Breast epithelium (tissue), 4 donors: ENCODE results near the gene CELA1. TPM values are rescaled to one million over a fixed set of nuclear protein-coding genes. Genes with fewer than 3 reads are reported as not detected.

Source experiments
- DNase-seq, 2 donors: peaks; one replicate each; pipeline ENCODE4 v3.0.0-alpha.2; 2019; ENCODE audit warnings: low spot score in 2 of 2
- H3K27ac ChIP-seq, 2 donors: fragments of 200-600 bp; sonication (generic) in 1 of 2; one replicate each; pipeline ENCODE4 v1.5.1; 2016 to 2019; ENCODE audit warnings: mild to moderate bottlenecking in 1 of 2
- H3K27me3 ChIP-seq, 2 donors: fragments of 200-600 bp; sonication (generic) in 1 of 2; one replicate each; pipeline versions ENCODE4 v1.5.1 to v1.6.0; 2017 to 2019; ENCODE audit warnings: control low read depth in 1 of 2, mild to moderate bottlenecking in 1 of 2
- H3K36me3 ChIP-seq: fragments of 200-600 bp; one replicate; pipeline ENCODE4 v1.5.1; 2019
- H3K4me1 ChIP-seq, 2 donors: fragments of 200-600 bp; sonication (generic); one replicate each; pipeline ENCODE4 v1.5.1; 2016 to 2019; ENCODE audit warnings: control low read depth in 1 of 2
- H3K4me3 ChIP-seq, 3 donors: fragments of 200-600 bp; sonication (generic); 1 replicate in 2 of 3; 2 replicates in 1 of 3; pipeline ENCODE4 v1.5.1; 2016 to 2019; ENCODE audit warnings: mild to moderate bottlenecking in 3 of 3, moderate library complexity in 2 of 3
- H3K9me3 ChIP-seq, 2 donors: fragments of 200-600 bp; sonication (generic) in 1 of 2; one replicate each; pipeline ENCODE4 v1.5.1; 2016 to 2019; ENCODE audit warnings: control low read depth in 1 of 2
- POLR2A ChIP-seq: fragments of 450-650 bp; IDR thresholded peaks from one replicate; pipeline ENCODE4 v1.6.1; 2016; ENCODE audit warnings: antibody characterized with exemption, mild to moderate bottlenecking, moderate library complexity
- POLR2AphosphoS5 ChIP-seq, 3 donors: sonication (generic); formaldehyde crosslinking; IDR thresholded peaks; one replicate each; pipeline ENCODE4 v1.6.1; 2017; ENCODE audit warnings: antibody characterized with exemption in 3 of 3
- intact Hi-C: fragments of 100-400 bp; cut with DNase I; formaldehyde crosslinking; loops from one replicate; pipeline ENCODE4 v1.15.1; 2023; ENCODE audit warnings: low total_unique reads
- total RNA-seq, 3 donors: library from RNA; depleted of rRNA; stranded (reverse); fragments of >200 nt; gene quantifications; one replicate each; pipeline ENCODE4 v1.1.0, GENCODE V29; 2016
- TF ChIP-seq, protein P1 (sequence below), 3 donors: fragments of 450-650 bp; IDR thresholded peaks; one replicate each; pipeline ENCODE4 v1.5.1; 2016 to 2017; ENCODE audit warnings: antibody characterized with exemption in 3 of 3, mild to moderate bottlenecking in 3 of 3, moderate library complexity in 3 of 3

CELA1 gene
- total RNA-seq, 3 donors from 2014 or later = not detected

DNA sequence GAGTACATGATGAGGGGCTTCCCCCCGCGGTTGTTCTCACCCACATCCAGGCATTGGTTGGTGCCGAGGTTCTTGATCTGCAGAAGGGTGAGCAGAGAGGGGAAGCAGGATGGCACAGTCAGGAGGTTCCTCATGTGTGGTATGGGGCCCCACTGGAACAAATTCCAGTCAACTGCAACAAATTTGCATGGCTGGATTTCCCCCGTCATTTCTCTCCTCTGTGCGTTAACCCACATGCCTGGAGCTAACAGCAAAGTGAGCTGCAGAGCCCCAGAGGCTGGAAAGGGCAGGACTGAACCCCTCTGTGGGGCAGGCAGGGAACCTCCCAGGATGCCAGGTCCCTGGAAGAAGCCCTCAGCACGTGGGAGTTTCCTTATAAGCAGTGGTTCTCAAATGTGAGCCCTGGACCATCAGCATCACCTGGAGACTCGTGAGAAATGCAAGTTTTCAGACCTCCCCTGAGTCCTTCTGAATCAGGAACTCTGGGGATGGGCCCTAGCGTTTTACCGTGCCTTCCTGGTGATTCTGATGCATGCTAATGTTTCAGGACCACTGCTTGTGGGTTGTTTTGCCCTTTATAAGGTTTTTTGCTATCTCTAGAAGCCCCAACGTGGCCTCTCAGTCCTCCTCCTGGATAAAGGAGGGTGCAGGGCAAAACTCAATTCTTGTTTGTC, 11.0 kb upstream of the CELA1 start:
- Histone ChIP-seq H3K27ac (no peak overlapping the region), H3K9me3 (no peaks in the 10 kb centered on the region), H3K36me3 (no peaks in the 10 kb centered on the region), H3K4me3 (no peak overlapping the region), H3K27me3 (no peaks in the 10 kb centered on the region), H3K4me1 (no peaks in the 10 kb centered on the region)
- intact Hi-C loops = no loop called here
- TF ChIP-seq POLR2AphosphoS5 (IDR thresholded peaks at IDR 0.05) (no peak), POLR2A (no peak)
- TF ChIP-seq, protein P1, sequence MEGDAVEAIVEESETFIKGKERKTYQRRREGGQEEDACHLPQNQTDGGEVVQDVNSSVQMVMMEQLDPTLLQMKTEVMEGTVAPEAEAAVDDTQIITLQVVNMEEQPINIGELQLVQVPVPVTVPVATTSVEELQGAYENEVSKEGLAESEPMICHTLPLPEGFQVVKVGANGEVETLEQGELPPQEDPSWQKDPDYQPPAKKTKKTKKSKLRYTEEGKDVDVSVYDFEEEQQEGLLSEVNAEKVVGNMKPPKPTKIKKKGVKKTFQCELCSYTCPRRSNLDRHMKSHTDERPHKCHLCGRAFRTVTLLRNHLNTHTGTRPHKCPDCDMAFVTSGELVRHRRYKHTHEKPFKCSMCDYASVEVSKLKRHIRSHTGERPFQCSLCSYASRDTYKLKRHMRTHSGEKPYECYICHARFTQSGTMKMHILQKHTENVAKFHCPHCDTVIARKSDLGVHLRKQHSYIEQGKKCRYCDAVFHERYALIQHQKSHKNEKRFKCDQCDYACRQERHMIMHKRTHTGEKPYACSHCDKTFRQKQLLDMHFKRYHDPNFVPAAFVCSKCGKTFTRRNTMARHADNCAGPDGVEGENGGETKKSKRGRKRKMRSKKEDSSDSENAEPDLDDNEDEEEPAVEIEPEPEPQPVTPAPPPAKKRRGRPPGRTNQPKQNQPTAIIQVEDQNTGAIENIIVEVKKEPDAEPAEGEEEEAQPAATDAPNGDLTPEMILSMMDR (IDR thresholded peaks at IDR 0.05) = no peak
- no peak for DNase-seq

DNA sequence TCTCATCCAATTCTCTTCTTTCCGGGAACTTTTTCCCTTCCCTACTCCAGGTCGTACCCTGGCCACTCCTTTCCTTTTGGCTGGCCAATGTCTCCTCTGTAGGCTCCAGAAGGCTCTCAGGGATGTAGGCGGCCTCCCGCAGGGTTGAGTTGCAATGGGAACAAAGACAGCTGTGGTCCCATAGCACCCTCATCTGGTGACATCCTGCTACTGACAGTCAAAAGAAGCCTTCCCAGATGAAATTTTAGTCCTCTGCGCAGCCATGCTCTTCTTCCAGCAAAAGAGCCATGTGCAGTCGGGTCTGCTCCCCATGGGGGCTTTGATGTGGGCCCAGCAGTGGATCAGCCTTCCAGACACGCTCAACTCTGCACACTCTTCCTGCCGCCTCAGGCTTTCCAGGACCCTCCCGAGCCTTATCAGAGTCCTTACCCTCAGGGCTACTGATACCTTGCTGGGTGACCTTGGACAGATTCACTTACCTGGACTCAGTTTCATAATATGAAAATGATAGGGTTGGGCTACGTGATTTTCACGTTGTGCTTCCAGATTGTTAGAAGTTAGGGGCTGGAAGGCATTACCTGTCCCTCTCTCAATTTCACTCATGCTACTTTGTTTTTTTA, 5.5 kb upstream of the CELA1 start:
- Histone ChIP-seq H3K27me3 (no peaks in the 10 kb centered on the region), H3K36me3 (no peaks in the 10 kb centered on the region), H3K27ac (no peak overlapping the region), H3K4me3 (no peak overlapping the region), H3K4me1 (no peaks in the 10 kb centered on the region), H3K9me3 (no peaks in the 10 kb centered on the region)
- intact Hi-C loops = no loop called here
- no peak for DNase-seq
- TF ChIP-seq POLR2AphosphoS5 (IDR thresholded peaks at IDR 0.05) = no peak
- TF ChIP-seq, protein P1 (IDR thresholded peaks at IDR 0.05) = peak in 1 of 3 donors; percentile 20

DNA sequence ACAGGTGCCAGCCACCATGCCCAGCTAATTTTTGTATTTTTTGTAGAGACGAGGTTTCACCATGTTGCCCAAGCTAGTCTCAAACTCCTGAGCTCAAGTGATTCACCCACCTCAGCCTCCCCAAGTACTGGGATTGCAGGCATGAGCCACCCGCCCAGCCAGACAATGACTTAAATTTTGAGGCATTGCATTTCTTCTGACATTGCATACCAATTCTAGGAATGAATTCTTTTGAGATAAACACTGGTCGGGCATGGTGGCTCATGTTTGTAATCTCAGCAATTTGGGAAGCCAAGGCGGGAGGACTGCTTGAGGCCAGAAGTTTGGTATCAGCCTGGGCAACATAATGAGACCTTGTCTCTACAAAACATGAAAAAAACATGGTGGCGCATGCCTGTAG, 2.5 kb upstream of the CELA1 start:
- H3K4me1 ChIP-seq = no peaks in the 10 kb centered on the region
- DNase-seq = no peak
- H3K9me3 ChIP-seq = no peaks in the 10 kb centered on the region
- no peaks in the 10 kb centered on the region for H3K36me3 ChIP-seq
- no peak overlapping the region for H3K4me3 ChIP-seq
- H3K27me3 ChIP-seq = no peaks in the 10 kb centered on the region
- no peak for TF ChIP-seq POLR2AphosphoS5 (IDR thresholded peaks at IDR 0.05)
- TF ChIP-seq, protein P1 (IDR thresholded peaks at IDR 0.05) = no peak
- no peak for TF ChIP-seq POLR2A
- no peak overlapping the region for H3K27ac ChIP-seq
- intact Hi-C loops = loop anchor here (10.0 kb wide), 1 partner anchor 234 kb away; no protein-coding TSS in a partner anchor

DNA sequence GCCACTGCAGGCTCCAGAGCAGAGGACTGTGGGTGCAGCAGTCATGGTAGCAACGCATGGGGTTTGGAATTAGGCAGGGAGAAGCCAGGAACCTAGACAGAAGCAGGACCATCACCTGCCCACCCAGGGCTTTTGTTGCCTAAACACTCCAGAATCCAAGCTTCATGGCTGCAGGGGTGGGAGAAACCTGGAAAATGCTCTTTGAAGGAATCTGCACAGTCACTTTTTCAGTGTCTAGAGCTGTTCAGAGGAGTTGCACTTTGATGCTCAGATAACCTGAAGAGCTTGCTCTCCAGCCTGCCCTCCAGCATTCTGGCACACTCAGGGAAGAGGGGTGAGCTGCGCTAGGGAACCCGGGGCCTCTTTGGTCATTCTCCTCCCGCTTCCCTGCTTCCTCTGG, 1.6 kb upstream of the CELA1 start:
- Histone ChIP-seq H3K4me1 (no peaks in the 10 kb centered on the region), H3K4me3 (no peak overlapping the region), H3K9me3 (no peaks in the 10 kb centered on the region), H3K36me3 (no peaks in the 10 kb centered on the region), H3K27ac (no peak overlapping the region), H3K27me3 (no peaks in the 10 kb centered on the region)
- intact Hi-C loops = loop anchor here (10.0 kb wide), 1 partner anchor 233 kb away; no protein-coding TSS in a partner anchor
- no peak for DNase-seq
- TF ChIP-seq POLR2AphosphoS5 (IDR thresholded peaks at IDR 0.05) = no peak
- TF ChIP-seq, protein P1 (IDR thresholded peaks at IDR 0.05) = no peak
- no peak for TF ChIP-seq POLR2A

DNA sequence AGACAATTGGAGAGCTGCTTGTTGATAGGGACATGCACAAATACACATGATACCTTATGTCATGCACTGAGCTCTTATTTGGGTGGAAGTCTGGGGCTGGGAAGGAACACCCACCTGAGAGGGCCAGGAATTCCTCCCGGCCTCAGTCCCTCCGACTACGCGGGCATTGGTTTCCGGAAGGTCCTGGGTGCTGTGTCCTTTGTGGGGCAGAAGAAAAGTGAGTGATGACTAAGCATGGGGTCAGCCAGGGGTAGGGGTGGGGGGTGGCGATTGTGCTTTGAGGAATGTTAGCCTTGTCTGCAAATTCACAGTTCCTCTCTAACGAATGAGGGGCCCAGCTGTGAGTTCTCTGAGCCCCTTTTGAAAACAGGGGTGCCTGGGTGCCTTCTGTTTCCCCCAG, 798 bp downstream of the CELA1 start:
- no peak overlapping the region for H3K27ac ChIP-seq
- H3K4me1 ChIP-seq = no peaks in the 10 kb centered on the region
- TF ChIP-seq, protein P1 (IDR thresholded peaks at IDR 0.05) = no peak
- TF ChIP-seq POLR2A (no peak), POLR2AphosphoS5 (IDR thresholded peaks at IDR 0.05) (no peak)
- intact Hi-C loops = loop anchor here (1.0 to 10.0 kb wide), 2 partner anchors 27 to 231 kb away; no protein-coding TSS in a partner anchor
- DNase-seq = no peak
- no peaks in the 10 kb centered on the region for H3K36me3 ChIP-seq
- no peaks in the 10 kb centered on the region for H3K27me3 ChIP-seq
- no peak overlapping the region for H3K4me3 ChIP-seq
- no peaks in the 10 kb centered on the region for H3K9me3 ChIP-seq
